Right ventricle myocardium superior (tissue), 1 donor: ENCODE data around the gene RAB5IF. TPM values are rescaled to one million over a fixed set of nuclear protein-coding genes. Genes with fewer than 3 reads are reported as not detected.
"Not testable (repeated sequence)": the region's sequence is repeated elsewhere in the genome, so short reads cannot be mapped to it uniquely, and the experiment has no call there.

ENCODE experiments used
- ATAC-seq: fragments of 200-7000 bp; cut with Tn5 transposase; one replicate; pipeline ENCODE4 v1.9.1; 2020; ENCODE audit warnings: mild to moderate bottlenecking; ENCODE audit not compliant: poor library complexity
- DNase-seq: peaks from one replicate; pipeline ENCODE4 v3.0.0-alpha.2; 2020
- intact Hi-C: fragments of 100-400 bp; cut with DNase I; formaldehyde crosslinking; loops from one replicate; pipeline ENCODE4 v1.11.2; 2022
- total RNA-seq: library from RNA; stranded (reverse); fragmentation: NEBNext Ultra II Directional; extraction: Animal tissue kit (Norgen Biotek cat#: 25700); gene quantifications from one replicate; pipeline ENCODE4 v1.2.1, GENCODE V29; 2021
- donor health status: DM: no; HTN: yes; CAD: no; lungs with severe emphysema.

RAB5IF gene
- total RNA-seq, 1 donor from 2014 or later, result 55.9 TPM

- DNase-seq (no peak), ATAC-seq (no peak)
- intact Hi-C loops, result no loop called here
Measured at GRCh38 chr20:36620917-36621316, 15.3 kb downstream of the RAB5IF start.

GRCh38 chr20:36623444-36623843 lies 17.9 kb downstream of the RAB5IF start:
- no peak for DNase-seq
- no peak for ATAC-seq
- intact Hi-C loops, result no loop called here

- intact Hi-C loops, result no loop called here
- ATAC-seq (peak; percentile 91), DNase-seq (no peak)
Measured at GRCh38 chr20:36624068-36624943, 18.7 kb downstream of the RAB5IF start.

GRCh38 chr20:36624944-36625324 lies 19.4 kb downstream of the RAB5IF start:
- DNase-seq (no peak), ATAC-seq (no peak)
- intact Hi-C loops, result no loop called here

- DNase-seq (no peak), ATAC-seq (no peak)
- intact Hi-C loops, result no loop called here
Measured at GRCh38 chr20:36628076-36628475, 22.5 kb downstream of the RAB5IF start.

GRCh38 chr20:36629719-36630681 lies 24.4 kb downstream of the RAB5IF start:
- ATAC-seq (no peak), DNase-seq (no peak)
- intact Hi-C loops, result no loop called here

GRCh38 chr20:36631646-36632045 lies 26.1 kb downstream of the RAB5IF start:
- DNase-seq (no peak), ATAC-seq (no peak)
- intact Hi-C loops, result no loop called here

- intact Hi-C loops, result no loop called here
- DNase-seq (no peak), ATAC-seq (no peak)
Measured at GRCh38 chr20:36632147-36632486, 26.5 kb downstream of the RAB5IF start.

GRCh38 chr20:36632487-36633284 lies 27.1 kb downstream of the RAB5IF start:
- DNase-seq (no peak), ATAC-seq (no peak)
- intact Hi-C loops, result no loop called here

GRCh38 chr20:36633285-36633772 lies 27.8 kb downstream of the RAB5IF start:
- ATAC-seq (no peak), DNase-seq (no peak)
- intact Hi-C loops, result no loop called here

- ATAC-seq (no peak), DNase-seq (no peak)
- intact Hi-C loops, result no loop called here
Measured at GRCh38 chr20:36634342-36634741, 28.8 kb downstream of the RAB5IF start.

- DNase-seq, intact Hi-C loops, ATAC-seq: not testable (repeated sequence)
Measured at GRCh38 chr20:36638876-36639400, 33.4 kb downstream of the RAB5IF start.

- intact Hi-C loops, result no loop called here
- no peak for ATAC-seq
- DNase-seq, result no peak
Measured at GRCh38 chr20:36641506-36641843, 35.9 kb downstream of the RAB5IF start.

GRCh38 chr20:36642136-36642535 lies 36.6 kb downstream of the RAB5IF start:
- intact Hi-C loops, result no loop called here
- DNase-seq (no peak), ATAC-seq (no peak)

- DNase-seq (no peak), ATAC-seq (no peak)
- intact Hi-C loops, result no loop called here
Measured at GRCh38 chr20:36644032-36644705, 38.6 kb downstream of the RAB5IF start.

GRCh38 chr20:36644706-36645095 lies 39.1 kb downstream of the RAB5IF start:
- intact Hi-C loops, result no loop called here
- ATAC-seq (no peak), DNase-seq (no peak)

GRCh38 chr20:36645353-36645752 lies 39.8 kb downstream of the RAB5IF start:
- DNase-seq (no peak), ATAC-seq (no peak)
- intact Hi-C loops, result no loop called here

GRCh38 chr20:36645998-36646397 lies 40.4 kb downstream of the RAB5IF start, which contains the start of gene SLA2:
Gene SLA2 (minus strand): TSS chr20:36646196. CDS start chr20:36641335, 4,861 bp downstream.
- DNase-seq (no peak), ATAC-seq (peak; percentile 31)
- intact Hi-C loops, result no loop called here
